Stimulated activated memory B cell treated with anti-CD40 and anti-IgM and Interleukin-4, amounts not matched to agents 10 μg/mL and 1 μg/mL and 100 μg/mL, for 72 hours (primary cell): ENCODE data around the gene WWTR1.
A peak's percentile ranks its signal among the peaks of the same experiment; 100 is the strongest.

ENCODE experiments used
- ATAC-seq: fragments of 150-1000 bp; cut with Tn5 transposase; 2 replicates; pipeline ENCODE4 v1.10.0; 2021
- H3K27ac Mint-ChIP-seq: one replicate; pipeline ENCODE4 v1.8.0; 2022; ENCODE audit warnings: mild to moderate bottlenecking, mixed read lengths
- H3K27me3 Mint-ChIP-seq: one replicate; pipeline ENCODE4 v1.8.0; 2022; ENCODE audit warnings: mixed read lengths
- H3K36me3 Mint-ChIP-seq: one replicate; pipeline ENCODE4 v1.8.0; 2022; ENCODE audit warnings: mixed read lengths
- H3K4me1 Mint-ChIP-seq: one replicate; pipeline ENCODE4 v1.8.0; 2022; ENCODE audit warnings: mixed read lengths
- H3K4me3 Mint-ChIP-seq: one replicate; pipeline ENCODE4 v1.8.0; 2022; ENCODE audit warnings: mild to moderate bottlenecking, moderate library complexity, mixed read lengths
- H3K9me3 Mint-ChIP-seq: one replicate; pipeline ENCODE4 v1.8.0; 2022; ENCODE audit warnings: mixed read lengths

The WWTR1 gene

GRCh38 chr3:149579161-149579560 lies 78.7 kb downstream of the WWTR1 start:
- Mint-ChIP-seq H3K4me1 (peaks cover 22% of the 10 kb centered on the region), H3K27ac (no peak overlapping the region), H3K9me3 (no peaks in the 10 kb centered on the region), H3K4me3 (no peak overlapping the region), H3K36me3 (no peaks in the 10 kb centered on the region), H3K27me3 (no peaks in the 10 kb centered on the region)
- no peak for ATAC-seq

- Mint-ChIP-seq H3K27me3 (no peaks in the 10 kb centered on the region), H3K9me3 (no peaks in the 10 kb centered on the region), H3K36me3 (no peaks in the 10 kb centered on the region), H3K27ac (no peak overlapping the region), H3K4me1 (peaks cover 24% of the 10 kb centered on the region), H3K4me3 (no peak overlapping the region)
- ATAC-seq, result no peak
Observed at GRCh38 chr3:149577801-149578200, 80.0 kb downstream of the WWTR1 start.

- Mint-ChIP-seq H3K36me3 (no peaks in the 10 kb centered on the region), H3K4me1 (peaks cover 22% of the 10 kb centered on the region), H3K4me3 (no peak overlapping the region), H3K27ac (no peak overlapping the region), H3K27me3 (no peaks in the 10 kb centered on the region), H3K9me3 (no peaks in the 10 kb centered on the region)
- ATAC-seq, result no peak
Observed at GRCh38 chr3:149575961-149576564, 81.8 kb downstream of the WWTR1 start.

GRCh38 chr3:149575213-149575960 lies 82.4 kb downstream of the WWTR1 start:
- no peak overlapping the region for H3K27ac Mint-ChIP-seq
- no peaks in the 10 kb centered on the region for H3K9me3 Mint-ChIP-seq
- H3K4me1 Mint-ChIP-seq, result peaks cover 17% of the 10 kb centered on the region
- no peaks in the 10 kb centered on the region for H3K36me3 Mint-ChIP-seq
- H3K27me3 Mint-ChIP-seq, result no peaks in the 10 kb centered on the region
- peak; percentile 12 for ATAC-seq
- H3K4me3 Mint-ChIP-seq, result no peak overlapping the region

GRCh38 chr3:149572796-149573414 lies 84.9 kb downstream of the WWTR1 start:
- no peaks in the 10 kb centered on the region for H3K36me3 Mint-ChIP-seq
- H3K27ac Mint-ChIP-seq, result no peak overlapping the region
- no peak for ATAC-seq
- no peak overlapping the region for H3K4me3 Mint-ChIP-seq
- H3K27me3 Mint-ChIP-seq, result peaks cover 9% of the 10 kb centered on the region
- H3K9me3 Mint-ChIP-seq, result no peaks in the 10 kb centered on the region
- peaks cover 13% of the 10 kb centered on the region for H3K4me1 Mint-ChIP-seq

- Mint-ChIP-seq H3K36me3 (no peaks in the 10 kb centered on the region), H3K4me1 (peaks cover 10% of the 10 kb centered on the region)
Observed at GRCh38 chr3:149571381-149571780, 86.4 kb downstream of the WWTR1 start.

GRCh38 chr3:149570016-149570415 lies 87.8 kb downstream of the WWTR1 start:
- Mint-ChIP-seq H3K4me3 (no peak overlapping the region), H3K4me1 (peaks cover 6% of the 10 kb centered on the region), H3K9me3 (no peaks in the 10 kb centered on the region), H3K27ac (no peak overlapping the region), H3K36me3 (no peaks in the 10 kb centered on the region), H3K27me3 (peaks cover 9% of the 10 kb centered on the region)
- no peak for ATAC-seq

More at GRCh38 chr3:149571381-149571780, 86.4 kb downstream of the WWTR1 start:
- H3K27ac Mint-ChIP-seq, result no peak overlapping the region
- peaks cover 9% of the 10 kb centered on the region for H3K27me3 Mint-ChIP-seq
- no peak for ATAC-seq
- H3K4me3 Mint-ChIP-seq, result no peak overlapping the region
- H3K9me3 Mint-ChIP-seq, result no peaks in the 10 kb centered on the region

- H3K36me3 Mint-ChIP-seq, result no peaks in the 10 kb centered on the region
- H3K27ac Mint-ChIP-seq, result no peak overlapping the region
- ATAC-seq, result no peak
- H3K4me3 Mint-ChIP-seq, result no peak overlapping the region
- H3K27me3 Mint-ChIP-seq, result peaks cover 19% of the 10 kb centered on the region
- no peaks in the 10 kb centered on the region for H3K4me1 Mint-ChIP-seq
- no peaks in the 10 kb centered on the region for H3K9me3 Mint-ChIP-seq
Observed at GRCh38 chr3:149567381-149567780, 90.4 kb downstream of the WWTR1 start.

GRCh38 chr3:149566292-149566975 lies 91.4 kb downstream of the WWTR1 start:
- no peaks in the 10 kb centered on the region for H3K4me1 Mint-ChIP-seq
- peaks cover 19% of the 10 kb centered on the region for H3K27me3 Mint-ChIP-seq
- H3K36me3 Mint-ChIP-seq, result no peaks in the 10 kb centered on the region
- H3K4me3 Mint-ChIP-seq, result no peak overlapping the region
- ATAC-seq, result no peak
- H3K9me3 Mint-ChIP-seq, result no peaks in the 10 kb centered on the region
- no peak overlapping the region for H3K27ac Mint-ChIP-seq

- peaks cover 16% of the 10 kb centered on the region for H3K27me3 Mint-ChIP-seq
- H3K36me3 Mint-ChIP-seq, result no peaks in the 10 kb centered on the region
- H3K27ac Mint-ChIP-seq, result no peak overlapping the region
- ATAC-seq, result no peak
- no peaks in the 10 kb centered on the region for H3K9me3 Mint-ChIP-seq
- H3K4me3 Mint-ChIP-seq, result no peak overlapping the region
- no peaks in the 10 kb centered on the region for H3K4me1 Mint-ChIP-seq
Observed at GRCh38 chr3:149564079-149564478, 93.7 kb downstream of the WWTR1 start.

- H3K4me3 Mint-ChIP-seq, result no peak overlapping the region
- no peak for ATAC-seq
- H3K36me3 Mint-ChIP-seq, result no peaks in the 10 kb centered on the region
- H3K27ac Mint-ChIP-seq, result no peak overlapping the region
- no peaks in the 10 kb centered on the region for H3K4me1 Mint-ChIP-seq
- no peaks in the 10 kb centered on the region for H3K9me3 Mint-ChIP-seq
- peaks cover 10% of the 10 kb centered on the region for H3K27me3 Mint-ChIP-seq
Observed at GRCh38 chr3:149563114-149563513, 94.7 kb downstream of the WWTR1 start.

GRCh38 chr3:149560617-149561016 lies 97.2 kb downstream of the WWTR1 start:
- no peaks in the 10 kb centered on the region for H3K9me3 Mint-ChIP-seq
- H3K4me1 Mint-ChIP-seq, result no peaks in the 10 kb centered on the region
- no peaks in the 10 kb centered on the region for H3K36me3 Mint-ChIP-seq
- H3K27ac Mint-ChIP-seq, result no peak overlapping the region
- peaks cover 10% of the 10 kb centered on the region for H3K27me3 Mint-ChIP-seq
- no peak for ATAC-seq
- H3K4me3 Mint-ChIP-seq, result no peak overlapping the region

GRCh38 chr3:149560001-149560400 lies 97.8 kb downstream of the WWTR1 start:
- Mint-ChIP-seq H3K4me1 (no peaks in the 10 kb centered on the region), H3K27ac (no peak overlapping the region), H3K27me3 (peaks cover 10% of the 10 kb centered on the region)

GRCh38 chr3:149559525-149559924 lies 98.3 kb downstream of the WWTR1 start:
- Mint-ChIP-seq H3K27me3 (peaks cover 6% of the 10 kb centered on the region), H3K9me3 (no peaks in the 10 kb centered on the region), H3K4me1 (no peaks in the 10 kb centered on the region), H3K4me3 (no peak overlapping the region), H3K36me3 (no peaks in the 10 kb centered on the region), H3K27ac (no peak overlapping the region)
- ATAC-seq, result no peak

More at GRCh38 chr3:149560001-149560400, 97.8 kb downstream of the WWTR1 start:
- H3K9me3 Mint-ChIP-seq, result no peaks in the 10 kb centered on the region
- no peaks in the 10 kb centered on the region for H3K36me3 Mint-ChIP-seq
- no peak for ATAC-seq
- H3K4me3 Mint-ChIP-seq, result no peak overlapping the region

GRCh38 chr3:149555927-149556326 lies 101.9 kb downstream of the WWTR1 start:
- Mint-ChIP-seq H3K27me3 (no peaks in the 10 kb centered on the region), H3K4me3 (no peak overlapping the region), H3K4me1 (no peaks in the 10 kb centered on the region), H3K9me3 (no peaks in the 10 kb centered on the region), H3K27ac (no peak overlapping the region), H3K36me3 (no peaks in the 10 kb centered on the region)
- no peak for ATAC-seq
